Left renal pelvis (tissue), 4 donors: ENCODE results near the gene SELENOS. TPM values are rescaled to one million over a fixed set of nuclear protein-coding genes. Genes with fewer than 3 reads are reported as not detected.

Experiments
- DNase-seq, 4 donors: peaks; one replicate each; pipeline ENCODE4 v3.0.0-alpha.2; 2013; ENCODE audit warnings: low read depth in 4 of 4, low spot score in 3 of 4
- polyA plus RNA-seq, 4 donors: library from polyadenylated mRNA; unstranded; fragments of 120-200 nt; gene quantifications; one replicate each; pipeline ENCODE4 v1.2.1, GENCODE V29; 2013; ENCODE audit not compliant: insufficient read length in 4 of 4

The SELENOS gene
- polyA plus RNA-seq, 4 donors = 52.9 to 70.9 (median 63.3) TPM

- DNase-seq = no peak
Observed at GRCh38 chr15:101277943-101278564, 769 bp upstream of the SELENOS start.

- DNase-seq = no peak
Observed at GRCh38 chr15:101276501-101277037, 716 bp downstream of the SELENOS start.

- no peak for DNase-seq
Observed at GRCh38 chr15:101275018-101275417, 2.3 kb downstream of the SELENOS start.

GRCh38 chr15:101273534-101273933 lies 3.8 kb downstream of the SELENOS start:
- no peak for DNase-seq

GRCh38 chr15:101272584-101272983 lies 4.7 kb downstream of the SELENOS start:
- no peak for DNase-seq

- no peak for DNase-seq
Observed at GRCh38 chr15:101269479-101270223, 7.6 kb downstream of the SELENOS start.

- DNase-seq = no peak
Observed at GRCh38 chr15:101267320-101268104, 9.8 kb downstream of the SELENOS start.

GRCh38 chr15:101266787-101267186 lies 10.5 kb downstream of the SELENOS start:
- DNase-seq = no peak

GRCh38 chr15:101266034-101266433 lies 11.3 kb downstream of the SELENOS start:
- DNase-seq = no peak

GRCh38 chr15:101264911-101265641 lies 12.2 kb downstream of the SELENOS start:
- DNase-seq = no peak

GRCh38 chr15:101264011-101264410 lies 13.3 kb downstream of the SELENOS start:
- DNase-seq = no peak

- no peak for DNase-seq
Observed at GRCh38 chr15:101262551-101262950, 14.7 kb downstream of the SELENOS start.

GRCh38 chr15:101258238-101259144 lies 18.8 kb downstream of the SELENOS start:
- no peak for DNase-seq

- DNase-seq = no peak
Observed at GRCh38 chr15:101256757-101257156, 20.5 kb downstream of the SELENOS start.

GRCh38 chr15:101255615-101256241 lies 21.6 kb downstream of the SELENOS start:
- no peak for DNase-seq

GRCh38 chr15:101255051-101255395 lies 22.3 kb downstream of the SELENOS start:
- no peak for DNase-seq

- no peak for DNase-seq
Observed at GRCh38 chr15:101254157-101255050, 22.9 kb downstream of the SELENOS start.

GRCh38 chr15:101252836-101253235 lies 24.4 kb downstream of the SELENOS start:
- DNase-seq = no peak
